Calu3 (cell line): ENCODE data around the gene CD74. TPM values are rescaled to one million over a fixed set of nuclear protein-coding genes. Genes with fewer than 3 reads are reported as not detected.

Source experiments
- BruUV-seq: library from RNA; stranded (reverse); fragments of 400-500 nt; replicated peaks from 2 replicates; lab custom pipeline; 2021; lab: Mats Ljungman, UMichigan
- CTCF ChIA-PET: fragments of 300-600 bp; sonication (Branson Sonifier 250); formaldehyde crosslinking; loops from one replicate; lab custom pipeline; 2022; ENCODE audit warnings: antibody characterized with exemption; lab: Charles Lee
- DNase-seq: peaks from one replicate; pipeline ENCODE4 v3.0.0; 2022
- H3K27ac Mint-ChIP-seq: one replicate; pipeline ENCODE4 v1.8.0; 2022; ENCODE audit warnings: mixed read lengths; ENCODE audit not compliant: unreplicated experiment
- H3K27me3 Mint-ChIP-seq: one replicate; pipeline ENCODE4 v1.8.0; 2022; ENCODE audit warnings: mixed read lengths; ENCODE audit not compliant: unreplicated experiment
- H3K36me3 Mint-ChIP-seq: one replicate; pipeline ENCODE4 v1.8.0; 2022; ENCODE audit warnings: mild to moderate bottlenecking, moderate library complexity, mixed read lengths; ENCODE audit not compliant: insufficient read depth, unreplicated experiment
- H3K4me1 Mint-ChIP-seq: one replicate; pipeline ENCODE4 v1.8.0; 2022; ENCODE audit warnings: mild to moderate bottlenecking, low read depth, mixed read lengths; ENCODE audit not compliant: unreplicated experiment
- H3K4me3 Mint-ChIP-seq: one replicate; pipeline ENCODE4 v1.8.0; 2022; ENCODE audit warnings: mild to moderate bottlenecking, low read depth, moderate library complexity, mixed read lengths; ENCODE audit not compliant: unreplicated experiment
- H3K9me3 Mint-ChIP-seq: one replicate; pipeline ENCODE4 v1.8.0; 2022; ENCODE audit warnings: low read depth, mixed read lengths; ENCODE audit not compliant: unreplicated experiment
- intact Hi-C: fragments of 100-400 bp; cut with micrococcal nuclease; formaldehyde crosslinking; loops from one replicate; pipeline ENCODE4 v1.10.0; 2022; ENCODE audit not compliant: unreplicated experiment
- total RNA-seq: library from RNA; stranded (reverse); gene quantifications from 2 replicates; pipeline ENCODE4 v1.2.3, GENCODE V29; 2022
- TF ChIP-seq, protein P1 (sequence below): fragments of 200-600 bp; IDR thresholded peaks from one replicate; pipeline ENCODE4 v1.8.0; 2022; ENCODE audit warnings: antibody characterized with exemption; ENCODE audit not compliant: unreplicated experiment

The CD74 gene
- total RNA-seq, 1 experiment from 2014 or later: 1,091 TPM

DNA sequence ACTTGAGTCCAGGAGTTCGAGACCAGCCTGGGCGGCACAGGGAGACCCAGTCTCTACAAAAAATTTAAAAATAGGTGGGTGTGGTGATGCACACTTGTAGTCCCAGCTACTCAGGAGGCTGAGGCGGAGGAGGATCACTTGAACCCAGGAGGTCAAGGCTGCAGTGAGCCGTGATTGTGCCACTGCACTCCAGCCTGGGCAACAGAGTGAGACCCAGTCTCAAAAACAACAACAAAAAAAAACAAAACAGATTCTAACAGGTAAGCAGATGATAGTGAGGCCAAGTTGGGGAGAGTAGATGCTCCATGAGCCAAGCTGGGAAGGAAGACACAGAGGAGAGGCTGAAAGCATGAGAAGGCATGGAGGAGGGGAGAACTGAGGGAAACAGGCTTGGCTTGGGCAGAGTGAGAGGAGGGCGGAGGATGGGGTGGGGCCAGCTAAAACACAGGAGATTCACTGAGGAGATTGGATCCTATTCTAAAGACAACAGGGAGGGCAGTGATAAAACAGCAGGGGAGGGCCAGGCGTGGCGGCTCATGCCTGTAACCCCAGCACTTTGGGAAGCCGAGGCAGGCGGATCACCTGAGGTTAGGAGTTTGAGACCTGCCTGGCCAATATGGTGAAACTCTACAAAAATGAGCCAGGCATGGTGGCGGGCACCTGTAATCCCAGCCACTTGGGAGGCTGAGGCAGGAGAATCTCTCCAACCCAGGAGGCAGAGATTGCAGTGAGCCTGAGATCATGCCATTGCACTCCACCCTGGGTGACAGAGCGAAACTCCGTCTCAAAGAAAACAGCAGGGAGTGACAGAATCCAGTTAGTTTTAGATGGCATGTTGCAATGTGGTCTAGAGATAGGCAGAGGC lies 28.5 kb upstream of the CD74 start:
- no TSS peak for BruUV-seq
- TF ChIP-seq, protein P1, sequence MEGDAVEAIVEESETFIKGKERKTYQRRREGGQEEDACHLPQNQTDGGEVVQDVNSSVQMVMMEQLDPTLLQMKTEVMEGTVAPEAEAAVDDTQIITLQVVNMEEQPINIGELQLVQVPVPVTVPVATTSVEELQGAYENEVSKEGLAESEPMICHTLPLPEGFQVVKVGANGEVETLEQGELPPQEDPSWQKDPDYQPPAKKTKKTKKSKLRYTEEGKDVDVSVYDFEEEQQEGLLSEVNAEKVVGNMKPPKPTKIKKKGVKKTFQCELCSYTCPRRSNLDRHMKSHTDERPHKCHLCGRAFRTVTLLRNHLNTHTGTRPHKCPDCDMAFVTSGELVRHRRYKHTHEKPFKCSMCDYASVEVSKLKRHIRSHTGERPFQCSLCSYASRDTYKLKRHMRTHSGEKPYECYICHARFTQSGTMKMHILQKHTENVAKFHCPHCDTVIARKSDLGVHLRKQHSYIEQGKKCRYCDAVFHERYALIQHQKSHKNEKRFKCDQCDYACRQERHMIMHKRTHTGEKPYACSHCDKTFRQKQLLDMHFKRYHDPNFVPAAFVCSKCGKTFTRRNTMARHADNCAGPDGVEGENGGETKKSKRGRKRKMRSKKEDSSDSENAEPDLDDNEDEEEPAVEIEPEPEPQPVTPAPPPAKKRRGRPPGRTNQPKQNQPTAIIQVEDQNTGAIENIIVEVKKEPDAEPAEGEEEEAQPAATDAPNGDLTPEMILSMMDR: no peak
- H3K4me1 Mint-ChIP-seq: peaks cover 15% of the 10 kb centered on the region
- H3K9me3 Mint-ChIP-seq: no peaks in the 10 kb centered on the region
- CTCF ChIA-PET: no interaction called here
- H3K27ac Mint-ChIP-seq: no peak overlapping the region
- no peak overlapping the region for H3K4me3 Mint-ChIP-seq
- H3K27me3 Mint-ChIP-seq: peaks cover 18% of the 10 kb centered on the region
- intact Hi-C loops: no loop called here
- no peak for DNase-seq
- H3K36me3 Mint-ChIP-seq: peaks cover 40% of the 10 kb centered on the region

DNA sequence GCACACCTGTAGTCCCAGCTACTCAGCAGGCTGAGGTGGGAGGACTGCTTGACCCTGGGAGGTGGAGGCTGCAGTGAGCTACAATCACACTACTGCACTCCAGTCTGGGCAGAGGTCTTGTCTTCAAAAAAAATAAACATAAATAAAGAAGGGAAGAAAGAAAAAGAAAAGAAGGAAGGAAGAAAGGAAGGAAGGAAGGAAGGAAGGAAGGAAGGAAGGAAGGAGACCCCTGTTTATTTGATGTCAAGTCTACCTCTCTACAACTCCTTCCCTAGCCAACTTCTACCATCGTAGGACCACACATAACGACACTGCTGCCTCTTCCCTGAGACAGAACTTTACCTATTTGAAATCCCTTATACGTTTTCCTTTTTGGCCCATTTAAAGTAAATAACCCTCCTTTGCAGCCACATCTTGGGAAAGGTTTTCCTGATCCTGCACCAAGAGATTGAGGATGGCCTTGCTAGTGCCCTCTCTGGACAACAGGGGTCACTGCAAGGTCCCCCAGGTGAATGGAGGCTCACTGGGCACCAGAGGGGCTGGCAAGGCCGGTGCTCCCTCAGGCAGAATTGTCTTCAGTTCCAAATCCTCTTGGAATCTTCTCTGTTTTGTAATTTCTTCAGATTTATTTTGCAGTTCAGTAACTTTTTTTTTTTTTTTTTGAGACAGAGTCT lies 26.3 kb upstream of the CD74 start:
- TF ChIP-seq, protein P1: peak; percentile 49
- H3K27me3 Mint-ChIP-seq: peaks cover 20% of the 10 kb centered on the region
- intact Hi-C loops: no loop called here
- peak; percentile 55 for DNase-seq
- H3K4me3 Mint-ChIP-seq: no peak overlapping the region
- no TSS peak for BruUV-seq
- CTCF ChIA-PET: interaction anchor here (0.7 kb wide), 2 partner anchors 259 to 326 kb away, joined by 3 to 5 read pairs; no protein-coding TSS in a partner anchor
- H3K27ac Mint-ChIP-seq: no peak overlapping the region
- peaks cover 18% of the 10 kb centered on the region for H3K4me1 Mint-ChIP-seq
- H3K9me3 Mint-ChIP-seq: no peaks in the 10 kb centered on the region
- H3K36me3 Mint-ChIP-seq: peaks cover 19% of the 10 kb centered on the region

DNA sequence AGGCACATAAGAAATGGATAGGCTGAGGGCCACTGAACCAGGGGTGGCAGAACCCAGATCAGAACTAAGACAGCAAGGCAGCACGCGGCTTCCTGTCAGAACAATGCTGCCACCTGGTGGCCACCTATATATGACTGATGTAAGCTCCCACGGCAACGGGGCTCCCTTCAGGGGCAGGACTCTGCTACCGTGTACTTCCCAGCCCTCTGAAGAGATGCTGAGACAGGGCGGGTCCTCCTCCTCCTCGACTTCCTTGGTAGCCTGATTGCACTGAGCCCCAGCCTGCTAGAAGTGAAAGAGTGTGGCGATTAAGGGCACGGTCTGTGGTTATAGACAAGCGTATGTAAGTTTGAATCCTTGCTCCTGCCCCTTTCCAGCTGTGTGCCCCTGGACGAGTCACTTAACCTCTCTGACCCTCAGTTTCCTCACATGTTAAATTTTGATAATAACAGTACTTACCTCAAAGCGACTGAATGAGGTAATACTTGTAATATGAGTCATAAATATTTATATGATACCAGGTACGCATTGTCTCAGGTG lies 23.5 kb upstream of the CD74 start:
- peaks cover 4% of the 10 kb centered on the region for H3K36me3 Mint-ChIP-seq
- TF ChIP-seq, protein P1: peak; percentile 90
- intact Hi-C loops: loop anchor here (1.0 to 2.0 kb wide), 4 partner anchors 23 to 305 kb away; partner anchors contain the start of gene CD74
- no peak overlapping the region for H3K27ac Mint-ChIP-seq
- no TSS peak for BruUV-seq
- no peaks in the 10 kb centered on the region for H3K9me3 Mint-ChIP-seq
- peaks cover 18% of the 10 kb centered on the region for H3K4me1 Mint-ChIP-seq
- H3K27me3 Mint-ChIP-seq: peaks cover 20% of the 10 kb centered on the region
- CTCF ChIA-PET: interaction anchor here (0.6 to 1.2 kb wide), 9 partner anchors 12 to 261 kb away, joined by 3 to 17 read pairs (median 4); partner anchors contain the start of gene CD74
- peak; percentile 95 for DNase-seq
- H3K4me3 Mint-ChIP-seq: no peak overlapping the region

DNA sequence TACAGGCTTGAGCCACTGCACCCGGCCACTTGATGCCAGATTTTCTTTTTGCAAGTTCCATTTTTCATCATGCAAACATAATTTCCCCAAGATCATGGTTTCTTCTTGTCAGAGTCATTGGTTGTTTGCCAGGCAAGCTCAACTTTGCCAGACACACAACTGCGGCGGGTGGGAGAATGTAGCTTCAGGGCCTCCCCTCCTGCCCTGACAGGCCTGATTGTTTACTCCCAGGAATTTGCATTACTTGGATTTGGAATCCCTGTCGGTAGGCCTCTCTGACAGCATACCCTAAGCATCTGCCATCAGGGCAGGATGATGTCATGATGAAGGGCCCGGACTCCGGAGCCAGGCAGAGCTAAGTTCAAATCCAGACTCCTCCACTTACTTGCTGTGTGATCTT lies 21.8 kb upstream of the CD74 start:
- CTCF ChIA-PET: interaction anchor here (0.7 kb wide), 1 partner anchor 277 kb away, joined by 5 read pairs; no protein-coding TSS in a partner anchor
- no peaks in the 10 kb centered on the region for H3K9me3 Mint-ChIP-seq
- peaks cover 19% of the 10 kb centered on the region for H3K4me1 Mint-ChIP-seq
- H3K4me3 Mint-ChIP-seq: no peak overlapping the region
- no peak for DNase-seq
- no peak overlapping the region for H3K27ac Mint-ChIP-seq
- no TSS peak for BruUV-seq
- intact Hi-C loops: no loop called here
- H3K36me3 Mint-ChIP-seq: peaks cover 9% of the 10 kb centered on the region
- H3K27me3 Mint-ChIP-seq: peaks cover 20% of the 10 kb centered on the region
- TF ChIP-seq, protein P1: no peak
